HCT116 (cell line): ENCODE data around the gene EPS15. TPM values are rescaled to one million over a fixed set of nuclear protein-coding genes. Genes with fewer than 3 reads are reported as not detected.

ENCODE experiments used
- ATAC-seq: fragments of 200-7000 bp; cut with Tn5 transposase; 2 replicates; pipeline ENCODE4 v1.9.1; 2020; ENCODE audit warnings: mild to moderate bottlenecking, moderate library complexity
- BruUV-seq: library from RNA; stranded (reverse); fragments of 400-500 nt; replicated peaks from 2 replicates; lab custom pipeline; 2021; lab: Mats Ljungman, UMichigan
- CTCF ChIA-PET: fragments of 300-600 bp; sonication (Branson Sonifier 250); formaldehyde crosslinking; loops from one replicate; lab custom pipeline; 2021; ENCODE audit warnings: antibody characterized with exemption; lab: Charles Lee
- POLR2A ChIA-PET: fragments of 300-600, 350-600 bp; sonication (Branson Sonifier 250); formaldehyde crosslinking; loops from one replicate; lab custom pipeline; 2021; ENCODE audit warnings: antibody characterized with exemption; lab: Charles Lee
- RAD21 ChIA-PET, 2 experiments: fragments of 300-600 bp; sonication (Branson Sonifier 250); formaldehyde crosslinking; loops; one replicate each; lab custom pipeline; 2023; ENCODE audit warnings: low total read pairs in 2 of 2; ENCODE audit not compliant: uncharacterized antibody in 2 of 2, unreplicated experiment in 2 of 2, low non-redundant PET in 1 of 2; lab: Charles Lee
- DNase-seq: peaks from one replicate; pipeline ENCODE4 v3.0.0-alpha.2; 2010; ENCODE audit warnings: low read depth, low spot score
- H2AFZ ChIP-seq: fragments of 200-600 bp; shearing (Covaris generic), sonication (generic); 2 replicates; pipeline ENCODE4 v1.6.1; 2017; ENCODE audit warnings: low read depth, mixed run types, mixed read lengths, antibody characterized with exemption, low read length; ENCODE audit not compliant: poor library complexity, severe bottlenecking
- H3K27ac ChIP-seq: 2 replicates; pipeline ENCODE4 v1.5.1; 2012; ENCODE audit warnings: low read depth, low read length
- H3K27me3 ChIP-seq: fragments of 200-600 bp; sonication (generic); 2 replicates; pipeline ENCODE4 v1.6.1; 2016; ENCODE audit warnings: mixed run types, low read length, mixed read lengths; ENCODE audit not compliant: insufficient read depth
- H3K36me3 ChIP-seq, 2 experiments: fragments of 200-500 bp in 1 of 2; fragments of 200-600 bp in 1 of 2; sonication (Bioruptor generic) in 1 of 2; sonication (generic) in 1 of 2; 2 replicates each; pipeline versions ENCODE4 v1.5.1 to v1.6.1; 2014 to 2016; ENCODE audit warnings: low read length in 2 of 2, inconsistent platforms in 1 of 2, mixed read lengths in 1 of 2, mixed run types in 1 of 2; ENCODE audit not compliant: insufficient read depth in 2 of 2, control insufficient read depth in 1 of 2
- H3K4me1 ChIP-seq, 2 experiments: fragments of 200-600 bp in 1 of 2; sonication (generic) in 1 of 2; 2 replicates each; pipeline versions ENCODE4 v1.5.1 to v1.6.1; 2012 to 2017; ENCODE audit warnings: low read length in 2 of 2, inconsistent platforms in 1 of 2, mild to moderate bottlenecking in 1 of 2, mixed read lengths in 1 of 2, mixed run types in 1 of 2, moderate library complexity in 1 of 2; ENCODE audit not compliant: insufficient read depth in 2 of 2, control insufficient read depth in 1 of 2
- H3K4me2 ChIP-seq: fragments of 200-600 bp; sonication (generic); 2 replicates; pipeline ENCODE4 v1.6.1; 2017; ENCODE audit warnings: mixed run types, low read length, mixed read lengths
- H3K4me3 ChIP-seq, 2 experiments: fragments of 200-600 bp in 1 of 2; sonication (generic) in 1 of 2; replicated peaks in 1 of 2; 2 replicates each; pipeline ENCODE4 v1.5.1; 2011 to 2016; ENCODE audit warnings: low read length in 2 of 2, control low read depth in 1 of 2, low read depth in 1 of 2, mild to moderate bottlenecking in 1 of 2, mixed read lengths in 1 of 2, mixed run types in 1 of 2
- H3K79me2 ChIP-seq: fragments of 200-600 bp; sonication (generic); 2 replicates; pipeline ENCODE4 v1.6.1; 2017; ENCODE audit warnings: mild to moderate bottlenecking, mixed run types, low read length, moderate library complexity, mixed read lengths; ENCODE audit not compliant: insufficient read depth
- H3K9ac ChIP-seq: fragments of 200-600 bp; sonication (generic); 2 replicates; pipeline ENCODE4 v1.6.1; 2016; ENCODE audit warnings: low read length, mixed read lengths
- H3K9me2 ChIP-seq: fragments of 200-600 bp; sonication (generic), shearing (Covaris generic); 2 replicates; pipeline ENCODE4 v1.6.1; 2017; ENCODE audit warnings: mixed run types, mild to moderate bottlenecking, moderate library complexity; ENCODE audit not compliant: insufficient read depth
- H3K9me3 ChIP-seq, 2 experiments: fragments of 200-500 bp in 1 of 2; fragments of 200-600 bp in 1 of 2; sonication (Bioruptor generic) in 1 of 2; sonication (generic) in 1 of 2; 2 replicates each; pipeline ENCODE4 v1.6.1; 2014 to 2017; ENCODE audit warnings: low read length in 2 of 2, mixed read lengths in 2 of 2, inconsistent platforms in 1 of 2, low read depth in 1 of 2, mild to moderate bottlenecking in 1 of 2, mixed run types in 1 of 2, moderate library complexity in 1 of 2; ENCODE audit not compliant: control insufficient read depth in 1 of 2, insufficient read depth in 1 of 2
- H4K20me1 ChIP-seq: fragments of 200-600 bp; sonication (generic), shearing (Covaris generic); 2 replicates; pipeline ENCODE4 v1.6.1; 2017; ENCODE audit warnings: mixed run types, mild to moderate bottlenecking, moderate library complexity; ENCODE audit not compliant: insufficient read depth
- ATF3 ChIP-seq: IDR thresholded peaks from 2 replicates; pipeline ENCODE4 v1.6.1; 2012
- EGR1 ChIP-seq: IDR thresholded peaks from 2 replicates; pipeline ENCODE4 v1.6.1; 2012; ENCODE audit warnings: low read depth
- POLR2A ChIP-seq: IDR thresholded peaks from 2 replicates; pipeline ENCODE4 v1.7.0; 2011; ENCODE audit warnings: borderline replicate concordance; ENCODE audit not compliant: insufficient read depth, insufficient read length; ENCODE audit errors: extremely low read depth
- POLR2AphosphoS5 ChIP-seq: IDR thresholded peaks from 2 replicates; pipeline ENCODE4 v1.6.1; 2011; ENCODE audit warnings: mild to moderate bottlenecking, low read depth, low read length, moderate library complexity
- RAD21 ChIP-seq: IDR thresholded peaks from 2 replicates; pipeline ENCODE4 v1.6.1; 2012; ENCODE audit warnings: low read depth, mild to moderate bottlenecking
- REST ChIP-seq: IDR thresholded peaks from 2 replicates; pipeline ENCODE4 v1.6.1; 2012; ENCODE audit warnings: low read depth
- SIN3A ChIP-seq: IDR thresholded peaks from 2 replicates; pipeline ENCODE4 v1.6.1; 2012; ENCODE audit warnings: low read depth
- YY1 ChIP-seq: IDR thresholded peaks from 2 replicates; pipeline ENCODE4 v1.6.1; 2011; ENCODE audit warnings: low read length, low read depth, moderate library complexity, mild to moderate bottlenecking; ENCODE audit not compliant: insufficient replicate concordance; ENCODE audit errors: extremely low read depth
- ZFX ChIP-seq: fragments of 450-650 bp; IDR thresholded peaks from 2 replicates; pipeline ENCODE4 v1.6.1; 2017
- ZNF274 ChIP-seq: fragments of 200-500 bp; sonication (Bioruptor generic); IDR thresholded peaks from 2 replicates; pipeline ENCODE4 v1.6.1; 2014; ENCODE audit warnings: mild to moderate bottlenecking, low read depth, low read length, inconsistent platforms
- intact Hi-C: fragments of 100-400 bp; cut with micrococcal nuclease; formaldehyde crosslinking; loops from 2 replicates; pipeline ENCODE4 v1.10.0; 2022
- total RNA-seq: library from RNA; stranded (reverse); gene quantifications from one replicate; pipeline ENCODE4 v1.2.1, GENCODE V29; 2021; ENCODE audit not compliant: unreplicated experiment
- TF ChIP-seq, protein P1 (sequence below): IDR thresholded peaks from 2 replicates; pipeline ENCODE4 v1.6.1; 2012
- TF ChIP-seq, protein P2 (sequence below), 3 experiments: fragments of 200-600 bp in 1 of 3; sonication (generic) in 1 of 3; IDR thresholded peaks in 2 of 3; conservative IDR thresholded peaks in 1 of 3; 2 replicates each; pipeline ENCODE4 v1.5.1; 2012 to 2017; ENCODE audit warnings: low read depth in 2 of 3, low read length in 2 of 3, antibody characterized with exemption in 1 of 3, borderline replicate concordance in 1 of 3, control low read depth in 1 of 3, mild to moderate bottlenecking in 1 of 3, mixed read lengths in 1 of 3, mixed run types in 1 of 3, moderate library complexity in 1 of 3; ENCODE audit not compliant: insufficient read depth in 1 of 3

EPS15 gene
- total RNA-seq, 1 experiment from 2014 or later = 41.2 TPM

- H3K27me3 ChIP-seq = no peaks in the 10 kb centered on the region
- POLR2A ChIA-PET = no interaction called here
- no peak overlapping the region for H3K27ac ChIP-seq
- DNase-seq (no peak), ATAC-seq (no peak)
- CTCF ChIA-PET = no interaction called here
- no peak for TF ChIP-seq RAD21
- TF ChIP-seq ZFX = no peak
- TF ChIP-seq, protein P1, sequence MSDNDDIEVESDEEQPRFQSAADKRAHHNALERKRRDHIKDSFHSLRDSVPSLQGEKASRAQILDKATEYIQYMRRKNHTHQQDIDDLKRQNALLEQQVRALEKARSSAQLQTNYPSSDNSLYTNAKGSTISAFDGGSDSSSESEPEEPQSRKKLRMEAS = no peak
- no peak for TF ChIP-seq REST
- no peak for TF ChIP-seq ATF3
- TF ChIP-seq, protein P2, sequence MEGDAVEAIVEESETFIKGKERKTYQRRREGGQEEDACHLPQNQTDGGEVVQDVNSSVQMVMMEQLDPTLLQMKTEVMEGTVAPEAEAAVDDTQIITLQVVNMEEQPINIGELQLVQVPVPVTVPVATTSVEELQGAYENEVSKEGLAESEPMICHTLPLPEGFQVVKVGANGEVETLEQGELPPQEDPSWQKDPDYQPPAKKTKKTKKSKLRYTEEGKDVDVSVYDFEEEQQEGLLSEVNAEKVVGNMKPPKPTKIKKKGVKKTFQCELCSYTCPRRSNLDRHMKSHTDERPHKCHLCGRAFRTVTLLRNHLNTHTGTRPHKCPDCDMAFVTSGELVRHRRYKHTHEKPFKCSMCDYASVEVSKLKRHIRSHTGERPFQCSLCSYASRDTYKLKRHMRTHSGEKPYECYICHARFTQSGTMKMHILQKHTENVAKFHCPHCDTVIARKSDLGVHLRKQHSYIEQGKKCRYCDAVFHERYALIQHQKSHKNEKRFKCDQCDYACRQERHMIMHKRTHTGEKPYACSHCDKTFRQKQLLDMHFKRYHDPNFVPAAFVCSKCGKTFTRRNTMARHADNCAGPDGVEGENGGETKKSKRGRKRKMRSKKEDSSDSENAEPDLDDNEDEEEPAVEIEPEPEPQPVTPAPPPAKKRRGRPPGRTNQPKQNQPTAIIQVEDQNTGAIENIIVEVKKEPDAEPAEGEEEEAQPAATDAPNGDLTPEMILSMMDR (IDR thresholded peaks at IDR 0.05 in 2 of 3, conservative IDR thresholded peaks at IDR 0.05 in 1 of 3; ENCODE audit: borderline replicate concordance in 1 of 3, insufficient read depth in 1 of 3, low read depth in 2 of 3, low read length in 2 of 3) = no peak
- TF ChIP-seq EGR1 = no peak
- no peak for TF ChIP-seq POLR2AphosphoS5
- no peak for TF ChIP-seq POLR2A
- no peak for TF ChIP-seq YY1
- no peak for TF ChIP-seq ZNF274
- no peak for TF ChIP-seq SIN3A
- no peaks in the 10 kb centered on the region for H3K9me2 ChIP-seq
- BruUV-seq = no TSS peak
- H2AFZ ChIP-seq = no peak overlapping the region
- H3K79me2 ChIP-seq = peaks cover 44% of the 10 kb centered on the region
- no peaks in the 10 kb centered on the region for H4K20me1 ChIP-seq
- no peak overlapping the region for H3K4me3 ChIP-seq
- H3K4me1 ChIP-seq = no peaks in the 10 kb centered on the region
- intact Hi-C loops = no loop called here
- no peak overlapping the region for H3K4me2 ChIP-seq
- no peaks in the 10 kb centered on the region for H3K36me3 ChIP-seq
- no peak overlapping the region for H3K9ac ChIP-seq
- RAD21 ChIA-PET = interaction anchor here in 1 of 2 experiments (0.6 kb wide), 1 partner anchor 159 kb away, joined by 5 read pairs; no protein-coding TSS in a partner anchor
- no peaks in the 10 kb centered on the region for H3K9me3 ChIP-seq
Measured at GRCh38 chr1:51497340-51497739, 21.7 kb downstream of the EPS15 start.
